GDM1 (cell line): Measurements from ENCODE around the gene PRR20B.
"Not testable (repeated sequence)": the region's sequence is repeated elsewhere in the genome, so short reads cannot be mapped to it uniquely, and the experiment has no call there.

ENCODE experiments used
- DNase-seq: peaks from one replicate; lab custom pipeline; 2025; lab: John Stamatoyannopoulos, UW

Gene PRR20B

GRCh38 chr13:57147188-57147587 is at the start of gene PRR20B:
Gene PRR20B (plus strand): TSS chr13:57147488. CDS start chr13:57147875, 387 bp downstream.
- not testable (repeated sequence) for DNase-seq

DNA sequence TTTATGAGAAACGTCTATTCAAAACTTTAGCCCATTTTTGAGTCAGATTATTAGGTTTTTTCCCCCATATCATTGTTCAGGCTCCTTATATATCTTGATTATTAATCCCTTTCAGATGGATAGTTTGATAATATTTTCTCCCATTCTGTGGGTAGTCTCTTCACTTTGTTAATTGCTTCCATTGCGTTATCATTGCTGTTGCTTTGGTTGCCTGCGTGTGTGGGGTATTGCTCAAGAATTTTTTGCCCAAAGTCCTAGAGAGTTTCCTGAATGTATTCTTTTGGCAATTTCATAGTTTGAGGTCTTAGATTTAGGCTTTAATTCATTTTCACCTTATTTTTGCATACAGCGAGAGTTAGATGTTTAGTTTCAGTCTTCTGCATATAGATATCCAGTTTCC is 32.3 kb upstream of the PRR20B start:
- DNase-seq = no peak

DNA sequence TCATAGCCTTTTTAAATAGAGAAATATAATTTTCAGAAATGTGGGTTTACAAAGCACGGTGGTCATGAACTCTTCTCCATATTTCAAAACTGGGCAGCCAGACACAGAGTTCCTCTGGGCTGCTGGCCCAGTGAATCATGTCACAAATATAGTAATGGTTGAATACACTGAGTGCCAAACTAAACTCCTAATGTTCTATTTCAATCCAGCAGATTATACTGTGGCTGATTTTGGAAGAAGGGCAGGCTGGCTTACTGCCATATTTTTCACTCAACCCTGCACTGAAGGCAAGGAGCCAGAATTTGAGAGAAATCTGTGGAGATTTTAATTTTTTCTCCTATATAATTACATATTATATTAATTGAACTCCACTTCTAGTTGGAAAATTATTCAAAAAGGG is 23.6 kb upstream of the PRR20B start:
- DNase-seq = no peak

GRCh38 chr13:57128909-57129308 is 18.4 kb upstream of the PRR20B start:
- DNase-seq = no peak

- DNase-seq = no peak
Measured at GRCh38 chr13:57136093-57136492, 11.2 kb upstream of the PRR20B start.

GRCh38 chr13:57137585-57137984 is 9.7 kb upstream of the PRR20B start:
- DNase-seq = no peak

GRCh38 chr13:57138988-57139387 is 8.3 kb upstream of the PRR20B start:
- no peak for DNase-seq

GRCh38 chr13:57139781-57140180 is 7.5 kb upstream of the PRR20B start:
- DNase-seq = not testable (repeated sequence)

GRCh38 chr13:57140235-57140968 is 6.9 kb upstream of the PRR20B start, which contains the start of gene PRR20A:
Gene PRR20A (plus strand): TSS chr13:57140918. CDS start chr13:57141305, 387 bp downstream.
- not testable (repeated sequence) for DNase-seq

DNA sequence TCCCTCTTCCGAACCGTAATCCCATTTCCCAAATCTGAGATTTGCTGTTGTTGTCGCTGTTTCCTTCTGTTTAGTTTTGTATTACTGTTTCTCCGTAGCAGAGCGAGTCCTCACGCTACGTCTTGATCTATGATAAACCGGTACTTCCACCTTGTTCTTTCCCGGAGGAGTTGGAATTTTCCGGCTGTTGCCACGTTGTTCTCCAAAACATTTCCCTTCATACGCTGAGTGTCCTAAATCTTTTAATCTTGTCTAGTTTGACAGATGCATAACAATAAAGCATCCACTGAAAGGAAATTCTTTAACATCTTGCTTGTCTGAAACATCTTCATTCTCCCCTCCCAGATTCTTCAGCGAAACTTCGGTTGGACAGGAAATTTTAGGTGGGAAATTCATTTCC is 818 bp downstream of the PRR20B start:
- not testable (repeated sequence) for DNase-seq

GRCh38 chr13:57153761-57154160 is 6.5 kb downstream of the PRR20B start, which contains the start of gene PRR20C:
Gene PRR20C (plus strand): TSS chr13:57154061. CDS start chr13:57154448, 387 bp downstream.
- not testable (repeated sequence) for DNase-seq

DNA sequence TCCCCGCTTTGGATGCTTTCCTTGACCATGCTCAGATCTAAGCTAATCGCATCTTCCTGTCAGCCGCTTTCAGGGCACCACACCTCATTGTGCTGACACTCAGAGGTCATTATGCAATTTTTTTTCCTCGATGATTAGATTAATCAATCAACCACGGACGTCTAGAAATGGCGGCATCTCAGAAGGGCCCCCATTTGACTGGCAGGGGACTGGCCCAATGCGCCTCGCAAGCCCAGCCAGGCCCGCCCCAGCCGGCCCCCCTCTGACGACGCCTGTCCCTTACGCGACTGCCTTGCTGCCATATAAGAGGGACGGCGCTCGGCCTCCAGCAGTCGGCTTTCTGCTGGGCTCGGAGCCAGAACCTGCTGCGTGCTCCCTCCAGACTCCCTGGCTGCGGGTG is 13.0 kb downstream of the PRR20B start, which contains the start of gene PRR20D:
Gene PRR20D (plus strand): TSS at position 301 of the 400 bp plus-strand sequence. CDS start 387 bp downstream, outside the sequence.
- DNase-seq = not testable (repeated sequence)

GRCh38 chr13:57166897-57167296 is 19.6 kb downstream of the PRR20B start, which contains the start of gene PRR20E:
Gene PRR20E (plus strand): TSS chr13:57167197. CDS start chr13:57167584, 387 bp downstream.
- DNase-seq = not testable (repeated sequence)

- no peak for DNase-seq
Measured at GRCh38 chr13:57191667-57192066, 44.4 kb downstream of the PRR20B start.
